IMR-90 (cell line): ENCODE measurements around the gene STIM1. TPM values are rescaled to one million over a fixed set of nuclear protein-coding genes. Genes with fewer than 3 reads are reported as not detected.
A peak's percentile ranks its signal among the peaks of the same experiment; 100 is the strongest.

ENCODE experiments used
- ATAC-seq: fragments of 200-7000 bp; cut with Tn5 transposase; 2 replicates; pipeline ENCODE4 v1.9.1; 2020; ENCODE audit warnings: low read depth, mild to moderate bottlenecking, moderate library complexity
- BruUV-seq: library from RNA; stranded (reverse); fragments of 400-500 nt; replicated peaks from 2 replicates; lab custom pipeline; 2021; lab: Mats Ljungman, UMichigan
- CTCF ChIA-PET: fragments of 300-600 bp; formaldehyde crosslinking; extraction: SDS; loops from one replicate; lab custom pipeline; 2021; ENCODE audit warnings: antibody characterized with exemption; lab: Yijun Ruan, JAX
- POLR2A ChIA-PET: fragments of 300-600 bp; sonication (Branson Sonifier 250); formaldehyde crosslinking; loops from one replicate; lab custom pipeline; 2022; ENCODE audit warnings: antibody characterized with exemption; ENCODE audit not compliant: unreplicated experiment; lab: Charles Lee
- DNase-seq: peaks from one replicate; pipeline ENCODE4 v3.0.0; 2013
- H2AFZ ChIP-seq: replicated peaks from 2 replicates; pipeline ENCODE3; 2013; ENCODE audit warnings: low read length, mild to moderate bottlenecking; ENCODE audit not compliant: poor library complexity
- H2AK5ac ChIP-seq: 2 replicates; pipeline ENCODE4 v1.6.1; 2013; ENCODE audit warnings: low read depth, low read length, inconsistent platforms
- H2AK9ac ChIP-seq: replicated peaks from 2 replicates; pipeline ENCODE3; 2013; ENCODE audit warnings: mild to moderate bottlenecking, low read depth, low read length, moderate library complexity; ENCODE audit not compliant: poor library complexity
- H2BK120ac ChIP-seq: 2 replicates; pipeline ENCODE4 v1.6.1; 2013; ENCODE audit warnings: low read depth, low read length, inconsistent platforms
- H2BK15ac ChIP-seq: 3 replicates; pipeline ENCODE4 v1.6.1; 2013; ENCODE audit warnings: low read depth, low read length, inconsistent platforms
- H2BK20ac ChIP-seq: 2 replicates; pipeline ENCODE4 v1.6.1; 2013; ENCODE audit warnings: low read depth, mild to moderate bottlenecking, inconsistent platforms, low read length, moderate library complexity
- H2BK5ac ChIP-seq: 2 replicates; pipeline ENCODE4 v1.6.1; 2013; ENCODE audit warnings: mild to moderate bottlenecking, low read depth, low read length, inconsistent platforms; ENCODE audit not compliant: poor library complexity, severe bottlenecking
- H3K14ac ChIP-seq: replicated peaks from 2 replicates; pipeline ENCODE4 v1.6.1; 2013; ENCODE audit warnings: low read depth, low read length, inconsistent platforms
- H3K18ac ChIP-seq: 2 replicates; pipeline ENCODE4 v1.6.1; 2013; ENCODE audit warnings: low read depth, low read length, control low read depth
- H3K23ac ChIP-seq: 2 replicates; pipeline ENCODE4 v1.6.1; 2013; ENCODE audit warnings: low read depth, low read length, inconsistent platforms
- H3K27ac ChIP-seq: 2 replicates; pipeline ENCODE4 v1.5.1; 2013; ENCODE audit warnings: mild to moderate bottlenecking, control low read depth, low read length; ENCODE audit not compliant: insufficient read depth
- H3K27me3 ChIP-seq: 2 replicates; pipeline ENCODE4 v1.6.1; 2013; ENCODE audit warnings: low read length; ENCODE audit not compliant: control insufficient read depth, insufficient read depth
- H3K36me3 ChIP-seq: 2 replicates; pipeline ENCODE4 v1.6.1; 2013; ENCODE audit warnings: low read length, mixed read lengths; ENCODE audit not compliant: control insufficient read depth, insufficient read depth
- H3K4ac ChIP-seq: 2 replicates; pipeline ENCODE4 v1.6.1; 2013; ENCODE audit warnings: low read depth, low read length, inconsistent platforms
- H3K4me1 ChIP-seq: 2 replicates; pipeline ENCODE4 v1.6.1; 2013; ENCODE audit warnings: low read length, mixed read lengths; ENCODE audit not compliant: control insufficient read depth, insufficient read depth
- H3K4me2 ChIP-seq: 2 replicates; pipeline ENCODE4 v1.6.1; 2013; ENCODE audit warnings: low read depth, mild to moderate bottlenecking, control low read depth, low read length, moderate library complexity
- H3K4me3 ChIP-seq: 2 replicates; pipeline ENCODE4 v1.5.1; 2013; ENCODE audit warnings: low read depth, mild to moderate bottlenecking, control low read depth, low read length, moderate library complexity; ENCODE audit not compliant: insufficient read depth
- H3K56ac ChIP-seq: 2 replicates; pipeline ENCODE4 v1.6.1; 2013; ENCODE audit warnings: low read length, inconsistent platforms; ENCODE audit not compliant: insufficient read depth; ENCODE audit errors: extremely low read depth
- H3K79me1 ChIP-seq, 2 experiments: 2 replicates each; pipeline ENCODE4 v1.6.1; 2013; ENCODE audit warnings: low read length in 2 of 2, inconsistent platforms in 1 of 2, low read depth in 1 of 2
- H3K9ac ChIP-seq: 2 replicates; pipeline ENCODE4 v1.6.1; 2013; ENCODE audit warnings: low read depth, low read length, control low read depth
- H3K9me1 ChIP-seq: 2 replicates; pipeline ENCODE4 v1.6.1; 2013; ENCODE audit warnings: low read length, inconsistent platforms; ENCODE audit not compliant: insufficient read depth
- H3K9me3 ChIP-seq: 2 replicates; pipeline ENCODE4 v1.6.1; 2013; ENCODE audit warnings: low read length; ENCODE audit not compliant: control insufficient read depth, insufficient read depth
- H4K20me1 ChIP-seq: 2 replicates; pipeline ENCODE4 v1.6.1; 2013; ENCODE audit warnings: low read length, inconsistent platforms; ENCODE audit not compliant: insufficient read depth
- H4K5ac ChIP-seq: 2 replicates; pipeline ENCODE4 v1.6.1; 2013; ENCODE audit warnings: mild to moderate bottlenecking, low read depth, low read length, control low read depth
- H4K8ac ChIP-seq, 2 experiments: 2 replicates each; pipeline ENCODE4 v1.6.1; 2013; ENCODE audit warnings: low read depth in 2 of 2, low read length in 2 of 2, control low read depth in 1 of 2, inconsistent platforms in 1 of 2
- H4K91ac ChIP-seq: 2 replicates; pipeline ENCODE4 v1.6.1; 2013; ENCODE audit warnings: low read depth, low read length, inconsistent platforms; ENCODE audit not compliant: insufficient read depth
- CEBPB ChIP-seq: IDR thresholded peaks from 2 replicates; pipeline ENCODE4 v1.6.1; 2012; ENCODE audit warnings: low read depth, low read length, improper control_type of control experiment
- CHD1 ChIP-seq: IDR thresholded peaks from 2 replicates; pipeline ENCODE4 v1.6.1; 2012; ENCODE audit warnings: low read depth, low read length, improper control_type of control experiment
- CTCF ChIP-seq: conservative IDR thresholded peaks from 2 replicates; pipeline ENCODE4 v1.5.1; 2012; ENCODE audit warnings: mild to moderate bottlenecking, low read depth, low read length, improper control_type of control experiment
- NFE2L2 ChIP-seq: fragments of 150-350 bp; IDR thresholded peaks from 2 replicates; pipeline ENCODE4 v1.6.1; 2016; ENCODE audit warnings: low read depth, mild to moderate bottlenecking, low read length
- SMC3 ChIP-seq: fragments of 150-350 bp; IDR thresholded peaks from 2 replicates; pipeline ENCODE4 v1.6.1; 2016; ENCODE audit warnings: low read depth, mild to moderate bottlenecking, antibody characterized with exemption, low read length, moderate library complexity
- WGBS, 2 experiments: methylation state at CpG; one replicate each; pipeline versions ENCODE4 v1.1.5 to v1.1.7; 2013; ENCODE audit warnings: missing lambda C conversion rate in 2 of 2; ENCODE audit not compliant: insufficient read length in 1 of 2; ENCODE audit errors: extremely low coverage in 2 of 2; 5-methylcytosine and 5-hydroxymethylcytosine counted together
- dilution Hi-C: fragments of 300-500 bp; cut with HindIII; formaldehyde crosslinking; loops from one replicate; pipeline ENCODE4 v1.14.3; 2018; ENCODE audit warnings: low sequenced_read_pairs; ENCODE audit not compliant: unreplicated experiment
- in situ Hi-C: fragments of 300-500 bp; cut with MboI; formaldehyde crosslinking; loops from 3 replicates; pipeline ENCODE4 v1.14.3; 2019; ENCODE audit warnings: low sequenced_read_pairs, inconsistent platforms, mixed read lengths
- intact Hi-C: fragments of 100-400 bp; cut with micrococcal nuclease; formaldehyde crosslinking; loops from 2 replicates; pipeline ENCODE4 v1.10.0; 2022
- polyA plus RNA-seq, 3 experiments: library from polyadenylated mRNA; depleted of rRNA; stranded (reverse); fragments of >200 nt; gene quantifications; 2 replicates each; pipeline ENCODE4 v1.2.3, GENCODE V29; 2012; ENCODE audit warnings: low replicate concordance in 1 of 3
- total RNA-seq: library from RNA; depleted of rRNA; stranded (reverse); fragments of >200 nt; gene quantifications from 2 replicates; pipeline ENCODE4 v1.2.3, GENCODE V29; 2012

The STIM1 gene
- total and polyA plus RNA-seq, 2 of the 4 experiments (the other 2 are of a cell fraction): 17.9 to 23.0 TPM

DNA sequence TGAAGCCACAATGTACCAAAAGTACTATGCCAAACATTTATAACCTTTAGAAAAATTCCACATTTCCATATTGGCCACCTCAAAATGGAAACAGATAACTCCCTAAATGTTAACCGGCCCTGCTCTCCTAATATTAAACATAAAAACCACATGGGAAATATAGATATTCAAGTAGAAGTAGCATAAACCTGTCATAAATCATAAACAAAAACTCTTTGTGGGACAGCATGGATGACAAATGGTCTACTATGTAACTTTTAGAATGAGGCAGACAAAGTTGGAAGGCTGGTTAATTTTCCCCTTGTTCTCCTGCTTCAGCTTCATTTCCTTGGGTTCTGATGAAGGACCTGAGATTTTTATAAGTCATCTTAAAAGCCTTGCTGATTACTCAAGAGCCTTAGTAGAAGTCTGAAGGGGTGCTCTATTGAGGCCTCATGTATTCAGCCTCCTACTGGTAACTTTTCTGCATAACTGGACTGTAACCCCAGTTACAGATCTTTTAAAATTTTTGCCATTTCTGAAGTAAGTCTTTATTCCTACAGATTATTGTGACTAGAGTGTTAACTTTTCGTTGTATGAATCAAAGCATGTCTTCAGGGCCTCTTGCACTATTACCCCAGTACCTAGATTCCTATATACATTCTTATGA lies 116.4 kb downstream of the STIM1 start:
- BruUV-seq: no TSS peak
- Histone ChIP-seq H3K27me3 (no peaks in the 10 kb centered on the region), H3K4me3 (no peak overlapping the region), H3K23ac (no peak overlapping the region), H2BK5ac (no peak overlapping the region), H2AK5ac (no peak overlapping the region), H2AK9ac (no peak overlapping the region), H3K27ac (no peak overlapping the region), H2BK20ac (no peak overlapping the region), H3K9me3 (no peaks in the 10 kb centered on the region), H4K20me1 (no peaks in the 10 kb centered on the region), H3K9me1 (no peaks in the 10 kb centered on the region), H3K79me1 (peaks cover 0 to 2% of the 10 kb centered on the region in 2 experiments; a peak in 2 of 4 replicates), H4K5ac (no peak overlapping the region), H3K36me3 (no peaks in the 10 kb centered on the region), H3K9ac (no peak overlapping the region), H4K91ac (no peak overlapping the region), H3K56ac (no peak overlapping the region), H3K4me2 (no peak overlapping the region), H4K8ac (no peak overlapping the region), H3K14ac (no peak overlapping the region), H2BK120ac (no peak overlapping the region), H3K4ac (no peak overlapping the region), H2BK15ac (no peak overlapping the region), H3K4me1 (no peaks in the 10 kb centered on the region), H3K18ac (no peak overlapping the region), H2AFZ (no peak overlapping the region)
- WGBS, 2 experiments: no CpG with 5 or more reads among the region's 2 CpGs
- peak; percentile 46 for DNase-seq
- peak; percentile 48; the same call in 1 of the 2 replicates for ATAC-seq
- TF ChIP-seq CHD1 (no peak), SMC3 (peak; percentile 26; the same call in 1 of the 2 replicates), CEBPB (no peak), CTCF (0 out of 2 replicates have a peak, but pooled peaks have one; percentile 19), NFE2L2 (no peak)
- dilution Hi-C loops (no loop called here), intact Hi-C loops (loop anchor here (1.0 kb wide), 1 partner anchor 43 kb away; no protein-coding TSS in a partner anchor), in situ Hi-C loops (no loop called here)
- POLR2A ChIA-PET: no interaction called here
- CTCF ChIA-PET: no interaction called here
